NCI-H524 (cell line): Measurements from ENCODE around the gene ERC2.

Source experiments
- DNase-seq, 2 experiments: peaks; one replicate each; lab custom pipeline; 2025; lab: John Stamatoyannopoulos, UW

Gene ERC2

GRCh38 chr3:55584716-55585368 is 883.4 kb downstream of the ERC2 start:
- peak; percentile 96 to 98 for DNase-seq

DNA sequence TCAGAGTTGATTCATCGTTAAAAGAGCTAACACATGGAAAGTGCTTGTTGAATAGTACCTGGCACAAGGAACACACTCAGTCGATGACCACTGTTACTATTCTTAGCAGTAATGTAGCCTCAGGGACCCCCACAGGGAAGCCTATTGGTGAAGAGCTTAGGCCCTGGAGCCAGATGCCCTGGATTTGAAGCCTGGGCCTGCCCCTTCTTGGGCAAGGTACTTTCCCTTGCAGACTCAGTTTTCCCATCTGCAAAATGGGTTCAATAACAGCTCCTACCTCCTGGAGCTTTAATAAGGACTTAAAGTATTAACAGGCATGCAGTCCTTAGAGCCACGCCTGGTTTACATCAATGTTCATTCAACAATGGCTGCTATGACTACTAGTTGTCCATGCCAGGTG is 884.2 kb downstream of the ERC2 start:
- DNase-seq: no peak

DNA sequence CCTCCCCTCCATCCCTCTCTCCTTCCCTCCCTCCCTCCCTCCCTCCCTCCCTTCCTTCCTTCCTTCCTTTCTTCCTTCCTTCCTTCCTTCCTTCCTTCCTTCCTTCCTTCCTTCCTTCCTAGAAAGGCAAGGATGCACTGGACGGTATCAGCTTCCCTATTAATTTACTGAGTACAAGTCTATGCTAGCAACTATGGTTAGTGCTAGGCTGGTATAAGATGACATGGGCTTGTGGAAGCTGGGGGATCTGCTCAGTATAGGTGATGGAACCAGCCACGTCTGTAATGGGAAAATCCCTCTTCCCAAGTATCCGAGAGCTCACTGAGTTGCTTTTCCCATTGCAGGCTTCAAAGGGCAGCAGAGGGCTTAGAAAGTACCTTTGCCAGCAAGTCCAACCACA is 884.8 kb downstream of the ERC2 start:
- peak in 1 of 2 experiments; percentile 9 for DNase-seq

GRCh38 chr3:55579496-55579895 is 888.8 kb downstream of the ERC2 start:
- DNase-seq: no peak

DNA sequence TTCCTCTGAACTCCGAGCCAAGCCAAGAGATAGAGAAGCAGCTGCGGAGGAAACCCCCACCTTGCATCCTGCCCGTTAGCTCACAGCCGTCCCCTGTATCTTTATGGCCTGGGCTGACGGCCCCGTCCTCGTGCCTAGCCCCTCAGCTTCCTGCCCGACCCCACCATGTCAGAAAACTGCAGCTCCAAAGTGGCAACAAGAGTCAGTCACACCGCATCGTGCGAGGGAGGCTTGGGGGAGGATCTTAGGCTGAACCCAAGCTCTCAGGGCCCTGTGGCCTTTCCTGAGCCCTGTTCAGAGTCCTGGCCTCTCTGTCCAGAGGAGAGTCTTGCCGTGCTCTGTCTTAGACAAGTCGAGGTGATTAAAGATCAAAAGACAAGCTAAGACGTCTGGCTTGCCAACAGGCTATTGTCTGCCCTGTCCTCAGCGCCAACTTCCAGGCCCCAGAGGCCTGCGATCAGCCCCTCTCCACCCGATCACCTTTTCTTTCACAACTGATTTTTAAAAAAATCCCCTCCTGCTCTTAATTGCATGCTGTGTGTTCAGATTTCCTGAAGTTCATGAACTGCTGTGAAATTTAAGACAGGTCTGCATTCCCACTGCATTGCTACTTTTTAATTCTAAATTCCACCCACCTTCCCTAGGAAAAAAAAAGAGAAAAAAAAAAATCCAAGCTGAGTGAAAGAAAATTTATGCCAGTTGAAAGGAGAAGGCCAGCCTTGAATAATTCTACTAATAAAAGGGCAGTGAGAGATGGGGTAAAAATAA is 891.5 kb downstream of the ERC2 start:
- no peak for DNase-seq

- DNase-seq: no peak
These were observed 893.6 kb downstream of the ERC2 start for GRCh38 chr3:55574671-55575070.

- no peak for DNase-seq
These were observed 895.5 kb downstream of the ERC2 start for GRCh38 chr3:55572816-55573215.

DNA sequence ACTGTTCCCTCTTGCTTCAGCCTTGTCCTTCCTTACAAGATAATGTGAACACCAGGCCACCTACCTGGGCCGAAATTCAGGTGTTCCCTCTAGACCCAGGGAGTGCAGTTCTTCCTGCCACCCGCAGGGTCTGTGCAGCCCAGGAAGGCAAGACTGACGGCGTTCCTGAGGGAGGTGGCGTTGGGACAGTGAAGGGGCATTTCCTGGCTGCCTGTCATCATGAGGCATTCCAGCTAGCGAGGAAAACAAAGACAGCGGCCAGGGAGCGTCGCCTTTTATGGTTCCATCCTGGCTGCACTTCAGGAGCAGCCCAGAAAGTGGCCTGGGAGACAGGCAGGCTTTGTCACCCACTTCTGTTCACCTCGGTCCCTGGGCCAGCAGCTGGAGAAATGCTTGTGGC is 896.4 kb downstream of the ERC2 start:
- DNase-seq: no peak

DNA sequence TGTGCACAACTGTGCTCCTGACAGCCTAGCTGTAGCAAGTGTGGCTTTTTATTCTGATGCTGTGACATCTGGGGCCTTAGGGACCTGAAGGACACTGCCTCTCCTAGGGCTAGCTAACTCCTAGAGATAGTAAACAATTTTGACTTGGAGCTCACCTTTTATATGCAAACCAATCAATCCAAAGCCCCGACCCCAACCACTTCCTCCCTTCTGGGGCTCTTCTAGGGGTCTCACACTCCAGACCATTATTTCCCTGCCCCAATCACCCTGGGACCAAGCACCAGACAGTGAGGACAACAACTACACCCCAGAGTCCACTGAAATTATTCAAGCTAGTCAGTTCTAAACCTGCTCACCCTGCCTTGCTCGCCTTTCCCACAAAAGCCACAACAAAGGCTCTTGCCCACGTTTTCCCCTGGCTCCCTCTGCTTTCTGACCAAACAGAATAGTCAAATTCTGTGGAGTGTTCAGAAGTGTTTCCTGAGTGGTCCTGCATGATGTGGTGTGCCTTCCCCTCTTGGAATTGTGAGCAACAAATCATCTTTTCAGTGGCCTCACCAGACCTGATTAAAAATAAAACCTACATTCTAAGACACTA is 897.0 kb downstream of the ERC2 start:
- DNase-seq: no peak

DNA sequence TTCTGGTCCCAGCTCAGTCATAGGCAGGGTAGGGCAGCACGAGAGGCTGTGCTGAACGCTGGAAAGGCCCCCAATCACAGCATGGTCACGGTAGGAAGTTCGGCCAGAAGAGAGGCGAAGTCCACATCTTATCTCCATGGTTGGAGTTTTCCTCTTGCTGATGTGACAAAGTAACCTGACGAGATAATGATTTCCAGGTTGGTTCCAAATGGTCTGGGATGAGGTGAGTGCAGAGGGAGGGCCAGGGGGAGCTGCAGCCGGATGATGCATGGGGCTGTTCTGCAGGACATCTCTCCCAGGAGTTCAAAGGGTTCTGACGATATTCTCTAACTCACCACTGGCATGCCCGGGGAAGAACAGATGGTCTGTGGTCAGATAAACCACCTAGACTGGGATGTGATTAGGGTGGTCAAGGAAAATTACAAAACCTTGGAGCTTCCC is 898.0 kb downstream of the ERC2 start:
- DNase-seq: no peak

DNA sequence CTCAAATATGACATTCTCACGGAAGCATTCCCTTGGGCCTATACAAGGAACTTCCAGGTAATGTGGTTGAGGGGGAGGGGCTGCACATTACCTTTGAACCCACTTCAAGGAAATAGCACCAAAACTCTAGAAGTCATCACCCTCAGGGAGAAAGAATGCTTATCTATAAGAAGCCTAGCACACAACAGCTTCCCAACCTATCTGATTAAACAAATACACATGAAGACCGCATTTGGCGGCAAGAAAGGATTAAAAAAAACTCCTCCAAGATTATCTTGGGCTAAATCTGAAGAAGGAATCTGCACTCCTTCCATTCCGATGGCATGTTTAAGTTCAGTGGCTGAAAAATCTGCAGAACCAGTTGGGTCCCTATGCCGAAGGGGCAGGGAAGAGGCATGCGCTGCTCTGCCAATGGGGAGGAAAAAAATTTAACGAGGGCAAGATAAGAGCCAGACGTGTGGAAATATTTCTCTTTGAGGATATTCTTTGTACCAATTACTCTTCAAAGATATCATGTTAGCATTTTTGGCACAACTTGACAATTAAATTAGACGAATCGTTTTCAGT is 899.2 kb downstream of the ERC2 start:
- DNase-seq: no peak

- no peak for DNase-seq
These were observed 900.7 kb downstream of the ERC2 start for GRCh38 chr3:55567615-55568014.

GRCh38 chr3:55567121-55567520 is 901.1 kb downstream of the ERC2 start:
- no peak for DNase-seq

GRCh38 chr3:55565521-55565920 is 902.7 kb downstream of the ERC2 start:
- no peak for DNase-seq

GRCh38 chr3:55564726-55565125 is 903.5 kb downstream of the ERC2 start:
- peak; percentile 27 to 83 for DNase-seq

GRCh38 chr3:55562700-55563099 is 905.6 kb downstream of the ERC2 start:
- no peak for DNase-seq

DNA sequence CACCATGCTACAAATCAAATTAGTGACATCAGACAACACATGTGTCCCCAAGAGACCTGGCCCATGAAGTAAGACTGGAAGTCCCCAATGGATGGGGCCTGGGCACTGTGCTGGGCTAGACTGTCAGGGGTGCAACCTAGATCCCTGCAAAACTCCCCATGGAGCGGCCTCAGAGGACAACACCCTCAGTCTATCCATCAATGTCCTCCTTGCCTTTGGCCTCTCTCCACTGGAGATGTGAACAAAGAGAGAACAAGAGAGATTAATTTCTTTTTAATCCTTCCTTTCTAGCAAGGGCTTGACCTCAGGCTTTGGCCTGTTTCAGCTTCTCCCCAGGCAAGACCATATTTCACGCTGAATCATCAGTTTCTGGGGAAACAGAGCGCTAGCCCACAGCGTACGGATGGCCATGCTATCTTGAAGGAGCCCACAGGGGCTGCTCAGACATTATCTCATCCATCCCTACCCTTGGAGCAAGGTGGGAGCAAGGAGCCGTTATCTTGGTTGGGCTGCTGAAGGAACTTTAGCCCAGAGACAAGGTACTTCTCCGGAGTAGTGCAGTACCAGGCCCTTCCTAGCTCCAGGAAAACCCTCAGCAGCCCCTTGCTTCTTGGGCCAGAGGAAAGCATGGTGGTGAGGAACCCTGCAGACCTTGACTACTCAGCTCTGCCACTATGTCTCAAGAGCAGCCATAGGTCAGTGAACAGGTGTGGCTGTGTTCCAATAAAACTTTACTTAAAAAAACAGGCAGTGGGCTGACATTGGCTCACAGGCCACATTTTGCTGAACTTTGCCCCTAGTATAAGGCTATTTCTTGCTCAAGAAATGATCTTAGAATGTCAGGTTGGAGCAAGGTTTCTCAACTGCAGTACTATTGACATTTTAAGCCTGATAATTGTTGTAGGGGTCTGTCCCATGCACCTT is 908.5 kb downstream of the ERC2 start:
- DNase-seq: no peak

DNA sequence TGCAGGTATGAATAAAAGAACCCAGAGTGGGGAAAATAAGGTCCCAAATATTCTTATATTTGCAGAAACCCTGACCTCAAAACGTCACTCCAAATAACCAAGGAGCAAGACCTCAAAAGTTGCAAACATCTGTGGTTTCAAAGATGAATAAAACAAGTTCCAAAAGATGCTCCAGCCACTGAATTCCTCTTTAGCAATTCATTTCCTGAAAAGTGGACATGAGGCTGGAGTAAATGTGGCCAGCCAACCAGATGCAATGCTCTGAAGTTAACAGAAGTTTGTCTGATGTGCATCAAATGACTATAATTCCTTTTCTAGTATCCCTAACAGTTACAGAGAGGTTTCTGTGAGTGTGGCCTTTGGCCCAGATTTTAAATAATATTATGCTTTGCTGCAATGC is 910.0 kb downstream of the ERC2 start:
- DNase-seq: no peak

DNA sequence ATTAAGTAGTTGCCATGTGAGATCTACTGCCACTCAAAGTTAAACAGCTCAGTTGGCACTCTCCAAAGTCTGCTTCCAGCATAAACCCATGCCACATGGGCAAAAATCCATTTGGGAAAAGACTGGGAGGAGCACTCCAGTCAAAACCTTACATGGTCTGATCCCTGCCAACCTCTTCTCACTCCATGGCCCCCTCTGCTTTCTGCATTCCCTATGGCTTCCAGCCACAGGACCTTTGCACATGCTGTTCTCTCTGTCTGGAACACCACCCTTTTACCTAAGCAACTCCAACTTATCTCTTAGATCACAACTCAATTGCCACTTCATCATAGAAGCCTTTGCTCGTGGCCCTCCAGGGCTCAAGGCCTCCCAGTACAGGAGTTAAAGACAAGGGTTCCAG is 910.7 kb downstream of the ERC2 start:
- no peak for DNase-seq

GRCh38 chr3:55556619-55557537 is 911.4 kb downstream of the ERC2 start:
- DNase-seq: no peak
